GM18508 (cell line): ENCODE results near the gene CBX6.
"Not testable (repeated sequence)": the region's sequence is repeated elsewhere in the genome, so short reads cannot be mapped to it uniquely, and the experiment has no call there.

Experiments used
- ATAC-seq: cut with Tn5 transposase; IDR thresholded peaks from one replicate; pipeline ENCODE4 v1.9.1; 2021; ENCODE audit warnings: moderate number of reproducible peaks; ENCODE audit not compliant: insufficient read depth, unreplicated experiment

CBX6 gene

GRCh38 chr22:38862375-38863329 is 9.4 kb downstream of the CBX6 start:
- ATAC-seq, result no peak

GRCh38 chr22:38861927-38862326 is 10.1 kb downstream of the CBX6 start:
- no peak for ATAC-seq

GRCh38 chr22:38861170-38861876 is 10.7 kb downstream of the CBX6 start:
- no peak for ATAC-seq

GRCh38 chr22:38860283-38861169 is 11.5 kb downstream of the CBX6 start:
- no peak for ATAC-seq

- no peak for ATAC-seq
Observed at GRCh38 chr22:38859581-38860282, 12.3 kb downstream of the CBX6 start.

- no peak for ATAC-seq
Observed at GRCh38 chr22:38858492-38858891, 13.5 kb downstream of the CBX6 start.

GRCh38 chr22:38854476-38854875 is 17.5 kb downstream of the CBX6 start:
- not testable (repeated sequence) for ATAC-seq

GRCh38 chr22:38853883-38854282 is 18.1 kb downstream of the CBX6 start:
- ATAC-seq, result not testable (repeated sequence)

- no peak for ATAC-seq
Observed at GRCh38 chr22:38853196-38853651, 18.8 kb downstream of the CBX6 start.

GRCh38 chr22:38852522-38852921 is 19.5 kb downstream of the CBX6 start:
- no peak for ATAC-seq

GRCh38 chr22:38850941-38851849 is 20.8 kb downstream of the CBX6 start:
- no peak for ATAC-seq

GRCh38 chr22:38850399-38850798 is 21.6 kb downstream of the CBX6 start:
- no peak for ATAC-seq

GRCh38 chr22:38849811-38850210 is 22.2 kb downstream of the CBX6 start:
- ATAC-seq, result no peak

GRCh38 chr22:38846412-38846811 is 25.6 kb downstream of the CBX6 start:
- no peak for ATAC-seq

GRCh38 chr22:38845004-38845740 is 26.8 kb downstream of the CBX6 start:
- no peak for ATAC-seq

GRCh38 chr22:38844315-38845003 is 27.6 kb downstream of the CBX6 start:
- no peak for ATAC-seq

GRCh38 chr22:38843657-38844314 is 28.2 kb downstream of the CBX6 start, which contains the start of gene NPTXR:
Gene NPTXR, minus strand, starts transcription at chr22:38844028.
- ATAC-seq, result no peak
